Testis (tissue), 3 donors: ENCODE measurements around the gene CNFN. TPM values are rescaled to one million over a fixed set of nuclear protein-coding genes. Genes with fewer than 3 reads are reported as not detected.

ENCODE experiments used
- DNase-seq: peaks from one replicate; pipeline ENCODE4 v3.0.0-alpha.2; 2019
- H3K27ac ChIP-seq, 2 donors: fragments of 200-600 bp; sonication (generic); one replicate each; pipeline ENCODE4 v1.5.1; 2019
- H3K27me3 ChIP-seq: fragments of 200-600 bp; sonication (generic); one replicate; pipeline ENCODE4 v1.5.1; 2019
- H3K36me3 ChIP-seq: fragments of 200-600 bp; sonication (generic); one replicate; pipeline ENCODE4 v1.5.1; 2017; ENCODE audit warnings: low read depth; ENCODE audit errors: missing control alignments
- H3K4me1 ChIP-seq: fragments of 200-600 bp; sonication (generic); one replicate; pipeline ENCODE4 v1.5.1; 2019
- H3K4me3 ChIP-seq, 2 donors: fragments of 200-600 bp; sonication (generic); one replicate each; pipeline ENCODE4 v1.5.1; 2017 to 2019
- H3K9me3 ChIP-seq: fragments of 200-600 bp; sonication (generic); one replicate; pipeline ENCODE4 v1.5.1; 2017
- CTCF ChIP-seq, 3 experiments: fragments of 450-650 bp in 2 of 3; fragments of 200-600 bp in 1 of 3; sonication (generic) in 1 of 3; IDR thresholded peaks; one replicate each; pipeline ENCODE4 v1.5.1; 2016 to 2019; ENCODE audit warnings: antibody characterized with exemption in 3 of 3, mild to moderate bottlenecking in 2 of 3, moderate library complexity in 1 of 3
- POLR2A ChIP-seq: fragments of 450-650 bp; IDR thresholded peaks from one replicate; pipeline ENCODE4 v1.6.1; 2017; ENCODE audit warnings: antibody characterized with exemption, mild to moderate bottlenecking, moderate library complexity
- WGBS, 2 donors: methylation state at CpG; one replicate each; pipeline ENCODE4 v1.1.5; 2018; 5-methylcytosine and 5-hydroxymethylcytosine counted together
- intact Hi-C: fragments of 100-400 bp; cut with DNase I; formaldehyde crosslinking; loops from one replicate; pipeline ENCODE4 v1.15.1; 2023; ENCODE audit warnings: low total_unique reads
- polyA plus RNA-seq: library from polyadenylated mRNA; stranded (reverse); fragments of 350-450 nt; fragmentation: Illumina TruSeq; extraction: RNeasy Lipid Tissue Mini Kit (QIAGEN cat#74804); gene quantifications from one replicate; pipeline ENCODE4 v1.2.3, GENCODE V29; 2014; ENCODE audit warnings: low read depth, low replicate concordance; ENCODE audit not compliant: insufficient read depth
- total RNA-seq, 2 donors: library from RNA; depleted of rRNA; stranded (reverse); fragments of >200 nt; gene quantifications; one replicate each; pipeline ENCODE4 v1.2.3, GENCODE V29; 2016

Gene CNFN
- total and polyA plus RNA-seq, 3 donors from 2014 or later, result 1.9 to 5.0 (median 2.2) TPM

- Histone ChIP-seq H3K27me3 (no peaks in the 10 kb centered on the region), H3K27ac (no peak overlapping the region), H3K9me3 (no peaks in the 10 kb centered on the region), H3K4me3 (no peak overlapping the region), H3K4me1 (peaks cover under 1% of the 10 kb centered on the region), H3K36me3 (no peaks in the 10 kb centered on the region)
- TF ChIP-seq POLR2A (no peak), CTCF (IDR thresholded peaks at IDR 0.05) (no peak)
- WGBS, 2 donors, result 97% methylated on average over 11 of the region's 11 CpGs; no CpG with 5 or more reads in 1 of the 2 donors
- DNase-seq, result no peak
- intact Hi-C loops, result no loop called here
These were observed 16.0 kb upstream of the CNFN start for GRCh38 chr19:42406111-42406510.

GRCh38 chr19:42403586-42403985 lies 13.5 kb upstream of the CNFN start:
- WGBS, 2 donors, result 88 to 97% methylated on average over 10 of the region's 10 CpGs
- Histone ChIP-seq H3K4me1 (peaks cover 3% of the 10 kb centered on the region), H3K27me3 (no peaks in the 10 kb centered on the region), H3K9me3 (no peaks in the 10 kb centered on the region), H3K27ac (no peak overlapping the region), H3K36me3 (no peaks in the 10 kb centered on the region), H3K4me3 (no peak overlapping the region)
- TF ChIP-seq CTCF (IDR thresholded peaks at IDR 0.05) (no peak), POLR2A (no peak)
- intact Hi-C loops, result no loop called here
- DNase-seq, result no peak

GRCh38 chr19:42402376-42403116 lies 12.4 kb upstream of the CNFN start:
- TF ChIP-seq POLR2A, result no peak
- TF ChIP-seq CTCF (IDR thresholded peaks at IDR 0.05), result no peak
- no peaks in the 10 kb centered on the region for H3K36me3 ChIP-seq
- DNase-seq, result no peak
- no peaks in the 10 kb centered on the region for H3K27me3 ChIP-seq
- WGBS, 2 donors, result 33 to 58% methylated on average over 21 to 34 of the region's 34 CpGs
- no peak overlapping the region for H3K27ac ChIP-seq
- intact Hi-C loops, result no loop called here
- H3K4me3 ChIP-seq, result peak overlapping the region in 1 of 2 donors; percentile 67
- H3K4me1 ChIP-seq, result peaks cover 7% of the 10 kb centered on the region
- H3K9me3 ChIP-seq, result no peaks in the 10 kb centered on the region

- Histone ChIP-seq H3K4me3 (peak overlapping the region; percentile 55 to 67), H3K27me3 (no peaks in the 10 kb centered on the region), H3K9me3 (no peaks in the 10 kb centered on the region), H3K27ac (peak overlapping the region in 1 of 2 donors; percentile 50), H3K36me3 (no peaks in the 10 kb centered on the region), H3K4me1 (peaks cover 10% of the 10 kb centered on the region)
- 1% methylated on average over 38 to 74 of the region's 80 CpGs for whole genome bisulfite sequencing, 2 donors
- TF ChIP-seq CTCF (IDR thresholded peaks at IDR 0.05) (peak; percentile 65 to 94 (median 86)), POLR2A (no peak)
- peak; percentile 93 for DNase-seq
- intact Hi-C loops, result no loop called here
These were observed 11.5 kb upstream of the CNFN start for GRCh38 chr19:42401365-42402303.
